HEK293 (cell line): ENCODE measurements around the gene PLCXD1.

Experiments used
- CTCF ChIA-PET: fragments of 350-600 bp; formaldehyde crosslinking; extraction: SDS; loops from one replicate; lab custom pipeline; 2021; ENCODE audit warnings: antibody characterized with exemption; lab: Yijun Ruan, JAX
- POLR2A ChIA-PET: fragments of 300-600 bp; formaldehyde crosslinking; extraction: SDS; loops from one replicate; lab custom pipeline; 2020; ENCODE audit warnings: antibody characterized with exemption, inconsistent platforms; lab: Yijun Ruan, JAX
- H3K27ac ChIP-seq: fragments of 200-500 bp; sonication (Bioruptor generic); 2 replicates; pipeline ENCODE4 v1.5.1; 2014; ENCODE audit warnings: low read depth, low read length, control low read depth, inconsistent platforms; ENCODE audit errors: extremely low read depth
- H3K36me3 ChIP-seq, 2 experiments: fragments of 200-500 bp in 1 of 2; sonication (Bioruptor generic) in 1 of 2; 1 replicate in 1 of 2; 2 replicates in 1 of 2; pipeline ENCODE4 v1.5.1; 2014 to 2017; ENCODE audit warnings: inconsistent platforms in 2 of 2, low read length in 2 of 2; ENCODE audit not compliant: control insufficient read depth in 2 of 2, insufficient read depth in 1 of 2
- H3K4me1 ChIP-seq: fragments of 200-500 bp; sonication (Bioruptor generic); 2 replicates; pipeline ENCODE4 v1.5.1; 2014; ENCODE audit warnings: mild to moderate bottlenecking, low read length, inconsistent platforms; ENCODE audit not compliant: control insufficient read depth, insufficient read depth
- H3K4me3 ChIP-seq: 2 replicates; pipeline ENCODE4 v1.5.1; 2011; ENCODE audit warnings: low read depth, mild to moderate bottlenecking, control low read depth, low read length, moderate library complexity
- H3K9me3 ChIP-seq: fragments of 200-500 bp; sonication (Bioruptor generic); 2 replicates; pipeline ENCODE4 v1.5.1; 2014; ENCODE audit warnings: low read depth, low read length, inconsistent platforms; ENCODE audit not compliant: control insufficient read depth, insufficient read depth
- KLF16 ChIP-seq: fragments of 450-650 bp; formaldehyde crosslinking; IDR thresholded peaks from 2 replicates; pipeline ENCODE4 v1.5.1; 2017; ENCODE audit warnings: missing biosample characterization, missing genetic modification characterization
- MEIS1 ChIP-seq: sonication (generic); formaldehyde crosslinking; IDR thresholded peaks from 2 replicates; pipeline ENCODE4 v1.8.1; 2022; ENCODE audit warnings: missing genetic modification reagents, mild to moderate bottlenecking, borderline replicate concordance
- MZF1 ChIP-seq: fragments of 450-650 bp; formaldehyde crosslinking; IDR thresholded peaks from 2 replicates; pipeline ENCODE4 v1.5.1; 2017; ENCODE audit warnings: missing biosample characterization, missing genetic modification characterization, borderline replicate concordance
- PRDM6 ChIP-seq: fragments of 450-650 bp; formaldehyde crosslinking; IDR thresholded peaks from 2 replicates; pipeline ENCODE4 v1.5.1; 2017; ENCODE audit warnings: missing biosample characterization, missing genetic modification characterization
- ZBTB20 ChIP-seq: fragments of 450-650 bp; formaldehyde crosslinking; IDR thresholded peaks from 2 replicates; pipeline ENCODE4 v1.5.1; 2016; ENCODE audit warnings: missing biosample characterization, missing genetic modification characterization
- ZFP69B ChIP-seq: fragments of 450-650 bp; formaldehyde crosslinking; IDR thresholded peaks from 2 replicates; pipeline ENCODE4 v1.5.1; 2016; ENCODE audit warnings: missing biosample characterization, missing genetic modification characterization
- ZNF121 ChIP-seq: fragments of 450-650 bp; formaldehyde crosslinking; IDR thresholded peaks from 2 replicates; pipeline ENCODE4 v1.5.1; 2016; ENCODE audit warnings: missing biosample characterization, missing genetic modification characterization
- ZNF133 ChIP-seq: fragments of 450-650 bp; formaldehyde crosslinking; IDR thresholded peaks from 2 replicates; pipeline ENCODE4 v1.5.1; 2016; ENCODE audit warnings: missing biosample characterization, missing genetic modification characterization
- ZNF146 ChIP-seq: fragments of 450-650 bp; formaldehyde crosslinking; IDR thresholded peaks from 2 replicates; pipeline ENCODE4 v1.5.1; 2016; ENCODE audit warnings: missing biosample characterization, missing genetic modification characterization
- ZNF169 ChIP-seq: fragments of 450-650 bp; formaldehyde crosslinking; IDR thresholded peaks from 2 replicates; pipeline ENCODE4 v1.5.1; 2016; ENCODE audit warnings: missing biosample characterization, missing genetic modification characterization
- ZNF211 ChIP-seq: fragments of 450-650 bp; formaldehyde crosslinking; IDR thresholded peaks from 2 replicates; pipeline ENCODE4 v1.5.1; 2016; ENCODE audit warnings: low read depth, missing biosample characterization, missing genetic modification characterization
- ZNF239 ChIP-seq: fragments of 450-650 bp; formaldehyde crosslinking; IDR thresholded peaks from 2 replicates; pipeline ENCODE4 v1.5.1; 2016; ENCODE audit warnings: missing biosample characterization, missing genetic modification characterization
- ZNF266 ChIP-seq: fragments of 450-650 bp; formaldehyde crosslinking; IDR thresholded peaks from 2 replicates; pipeline ENCODE4 v1.5.1; 2016; ENCODE audit warnings: missing biosample characterization, missing genetic modification characterization, low read depth
- ZNF280D ChIP-seq: fragments of 450-650 bp; formaldehyde crosslinking; IDR thresholded peaks from 2 replicates; pipeline ENCODE4 v1.5.1; 2016; ENCODE audit warnings: missing biosample characterization, missing genetic modification characterization
- ZNF404 ChIP-seq: fragments of 450-650 bp; formaldehyde crosslinking; IDR thresholded peaks from 2 replicates; pipeline ENCODE4 v1.5.1; 2017; ENCODE audit warnings: missing biosample characterization, missing genetic modification characterization
- ZNF473 ChIP-seq: fragments of 450-650 bp; formaldehyde crosslinking; IDR thresholded peaks from 2 replicates; pipeline ENCODE4 v1.5.1; 2017; ENCODE audit warnings: missing biosample characterization, missing genetic modification characterization
- ZNF548 ChIP-seq: fragments of 450-650 bp; formaldehyde crosslinking; IDR thresholded peaks from 2 replicates; pipeline ENCODE4 v1.5.1; 2016; ENCODE audit warnings: missing biosample characterization, missing genetic modification characterization
- ZNF549 ChIP-seq: fragments of 450-650 bp; IDR thresholded peaks from 2 replicates; pipeline ENCODE4 v1.5.1; 2018; ENCODE audit warnings: missing biosample characterization, missing genetic modification characterization, mild to moderate bottlenecking, inconsistent platforms, moderate library complexity
- ZNF580 ChIP-seq: fragments of 450-650 bp; formaldehyde crosslinking; IDR thresholded peaks from 2 replicates; pipeline ENCODE4 v1.5.1; 2016; ENCODE audit warnings: missing biosample characterization, missing genetic modification characterization
- ZNF621 ChIP-seq: fragments of 450-650 bp; formaldehyde crosslinking; IDR thresholded peaks from 2 replicates; pipeline ENCODE4 v1.5.1; 2017; ENCODE audit warnings: missing biosample characterization, missing genetic modification characterization
- ZNF629 ChIP-seq: fragments of 450-650 bp; formaldehyde crosslinking; IDR thresholded peaks from 2 replicates; pipeline ENCODE4 v1.5.1; 2017; ENCODE audit warnings: missing biosample characterization, missing genetic modification characterization
- ZNF791 ChIP-seq: fragments of 450-650 bp; formaldehyde crosslinking; IDR thresholded peaks from 2 replicates; pipeline ENCODE4 v1.5.1; 2016; ENCODE audit warnings: missing biosample characterization, missing genetic modification characterization
- ZNF792 ChIP-seq: fragments of 450-650 bp; formaldehyde crosslinking; IDR thresholded peaks from 2 replicates; pipeline ENCODE4 v1.5.1; 2016; ENCODE audit warnings: missing biosample characterization, missing genetic modification characterization
- ZSCAN16 ChIP-seq: fragments of 450-650 bp; formaldehyde crosslinking; IDR thresholded peaks from 2 replicates; pipeline ENCODE4 v1.5.1; 2016; ENCODE audit warnings: missing biosample characterization, missing genetic modification characterization
- ZSCAN30 ChIP-seq: fragments of 450-650 bp; IDR thresholded peaks from 2 replicates; pipeline ENCODE4 v1.5.1; 2018; ENCODE audit warnings: missing biosample characterization, mild to moderate bottlenecking, missing genetic modification characterization, moderate library complexity
- ZSCAN5A ChIP-seq: fragments of 450-650 bp; formaldehyde crosslinking; IDR thresholded peaks from 2 replicates; pipeline ENCODE4 v1.5.1; 2016; ENCODE audit warnings: missing biosample characterization, missing genetic modification characterization
- ZXDB ChIP-seq: fragments of 450-650 bp; formaldehyde crosslinking; IDR thresholded peaks from 2 replicates; pipeline ENCODE4 v1.5.1; 2016; ENCODE audit warnings: missing biosample characterization, missing genetic modification characterization

Gene PLCXD1

GRCh38 chrX:290476-291166 is 9.4 kb downstream of the PLCXD1 start:
- H3K36me3 ChIP-seq = peaks cover 60 to 82% of the 10 kb centered on the region in 2 experiments
- H3K27ac ChIP-seq = no peak overlapping the region
- H3K9me3 ChIP-seq = no peaks in the 10 kb centered on the region
- POLR2A ChIA-PET = no interaction called here
- no peak overlapping the region for H3K4me3 ChIP-seq
- no peaks in the 10 kb centered on the region for H3K4me1 ChIP-seq
- no peak for TF ChIP-seq ZNF266 (tag by site-specific recombination)
- TF ChIP-seq ZBTB20 (tag by site-specific recombination) = no peak
- CTCF ChIA-PET = no interaction called here

- H3K36me3 ChIP-seq = peaks cover 57 to 78% of the 10 kb centered on the region in 2 experiments
- CTCF ChIA-PET = no interaction called here
Observed at GRCh38 chrX:291411-291901, 10.3 kb downstream of the PLCXD1 start.

GRCh38 chrX:292900-293897 is 12.0 kb downstream of the PLCXD1 start:
- Histone ChIP-seq H3K36me3 (peaks cover 52 to 71% of the 10 kb centered on the region in 2 experiments), H3K4me3 (no peak overlapping the region), H3K27ac (no peak overlapping the region), H3K4me1 (no peaks in the 10 kb centered on the region), H3K9me3 (no peaks in the 10 kb centered on the region)
- POLR2A ChIA-PET = no interaction called here
- CTCF ChIA-PET = no interaction called here
- TF ChIP-seq ZNF280D (tag by site-specific recombination) = 0 out of 2 replicates have a peak, but pooled peaks have one; percentile 45
- peak; percentile 89 for TF ChIP-seq ZNF121 (tag by site-specific recombination)
- no peak for TF ChIP-seq KLF16
- TF ChIP-seq ZNF239 (tag by site-specific recombination) = peak; percentile 92
- TF ChIP-seq ZXDB (tag by site-specific recombination) = no peak
- TF ChIP-seq ZNF133 (tag by site-specific recombination) = no peak
- no peak for TF ChIP-seq ZNF404 (tag by site-specific recombination)
- TF ChIP-seq ZSCAN30 = no peak
- peak; percentile 100 for TF ChIP-seq ZNF146 (tag by site-specific recombination)
- TF ChIP-seq ZNF548 (tag by site-specific recombination) = no peak
- TF ChIP-seq MEIS1 (CRISPR knock-in tag) = no peak
- peak; percentile 79 for TF ChIP-seq ZNF580 (tag by site-specific recombination)
- TF ChIP-seq ZSCAN5A (tag by site-specific recombination) = no peak
- TF ChIP-seq ZSCAN16 (tag by site-specific recombination) = no peak
- TF ChIP-seq ZNF211 (tag by site-specific recombination) = no peak

More at GRCh38 chrX:291411-291901, 10.3 kb downstream of the PLCXD1 start:
- Histone ChIP-seq H3K27ac (no peak overlapping the region), H3K9me3 (no peaks in the 10 kb centered on the region), H3K4me1 (no peaks in the 10 kb centered on the region), H3K4me3 (no peak overlapping the region)
- POLR2A ChIA-PET = no interaction called here
- no peak for TF ChIP-seq ZNF621 (tag by site-specific recombination)
- no peak for TF ChIP-seq ZNF629 (tag by site-specific recombination)
- TF ChIP-seq ZNF792 (tag by site-specific recombination) = no peak
- TF ChIP-seq PRDM6 = no peak
- no peak for TF ChIP-seq MZF1 (tag by site-specific recombination)
- no peak for TF ChIP-seq ZNF791 (tag by site-specific recombination)
- TF ChIP-seq ZNF549 (tag by site-specific recombination) = no peak
- no peak for TF ChIP-seq ZFP69B
- TF ChIP-seq ZNF473 (tag by site-specific recombination) = no peak
- TF ChIP-seq ZNF169 (tag by site-specific recombination) = no peak
